Left lung (tissue), 10 donors: ENCODE data around the gene TOPBP1. TPM values are rescaled to one million over a fixed set of nuclear protein-coding genes. Genes with fewer than 3 reads are reported as not detected.

Source experiments
- ATAC-seq: fragments of 200-7000 bp; cut with Tn5 transposase; one replicate; pipeline ENCODE4 v1.9.1; 2020; ENCODE audit warnings: moderate library complexity
- DNase-seq, 4 donors: peaks; one replicate each; pipeline ENCODE4 v3.0.0-alpha.2; 2013 to 2020
- H3K27ac ChIP-seq, 2 donors: fragments of 200-600 bp; sonication (generic) in 1 of 2; one replicate each; pipeline versions ENCODE4 v1.5.0 to v1.8.0; 2020 to 2021
- H3K27me3 ChIP-seq, 2 donors: fragments of 200-600 bp; sonication (generic) in 1 of 2; one replicate each; pipeline versions ENCODE4 v1.5.0 to v1.8.0; 2020 to 2021
- H3K36me3 ChIP-seq, 2 donors: fragments of 200-600 bp; sonication (generic) in 1 of 2; one replicate each; pipeline versions ENCODE4 v1.5.0 to v1.8.0; 2020 to 2021
- H3K4me1 ChIP-seq, 2 donors: fragments of 200-600 bp; one replicate each; pipeline ENCODE4 v1.8.0; 2021
- H3K4me3 ChIP-seq, 2 donors: fragments of 200-600 bp; sonication (generic) in 1 of 2; one replicate each; pipeline versions ENCODE4 v1.5.0 to v1.8.0; 2020 to 2021; ENCODE audit warnings: mild to moderate bottlenecking in 1 of 2
- H3K9me3 ChIP-seq, 2 donors: fragments of 200-600 bp; sonication (generic) in 1 of 2; one replicate each; pipeline versions ENCODE4 v1.5.0 to v1.8.0; 2020 to 2021
- intact Hi-C, 2 donors: fragments of 100-400 bp; cut with DNase I; formaldehyde crosslinking; loops; one replicate each; pipeline versions ENCODE4 v1.11.2 to v1.14.2; 2022
- polyA plus RNA-seq, 6 donors: library from polyadenylated mRNA; unstranded; fragments of 120-200 nt; gene quantifications; one replicate each; pipeline ENCODE4 v1.2.1, GENCODE V29; 2013; ENCODE audit not compliant: insufficient read length in 6 of 6
- total RNA-seq, 2 donors: library from RNA; stranded (reverse); fragmentation: NEBNext Ultra II Directional; extraction: Animal tissue kit (Norgen Biotek cat#: 25700); gene quantifications; one replicate each; pipeline ENCODE4 v1.2.1, GENCODE V29; 2021
- TF ChIP-seq, protein P1 (sequence below), 2 donors: fragments of 200-600 bp; sonication (generic) in 1 of 2; IDR thresholded peaks; one replicate each; pipeline versions ENCODE4 v1.5.0 to v1.8.0; 2021; ENCODE audit warnings: antibody characterized with exemption in 2 of 2
- donor health status: DM: no; HTN: yes; CAD: no.
- donor health status: DM: no; HTN: no; CAD: no.

The TOPBP1 gene
- total and polyA plus RNA-seq, 8 donors: 17.5 to 55.2 (median 44.1) TPM

DNA sequence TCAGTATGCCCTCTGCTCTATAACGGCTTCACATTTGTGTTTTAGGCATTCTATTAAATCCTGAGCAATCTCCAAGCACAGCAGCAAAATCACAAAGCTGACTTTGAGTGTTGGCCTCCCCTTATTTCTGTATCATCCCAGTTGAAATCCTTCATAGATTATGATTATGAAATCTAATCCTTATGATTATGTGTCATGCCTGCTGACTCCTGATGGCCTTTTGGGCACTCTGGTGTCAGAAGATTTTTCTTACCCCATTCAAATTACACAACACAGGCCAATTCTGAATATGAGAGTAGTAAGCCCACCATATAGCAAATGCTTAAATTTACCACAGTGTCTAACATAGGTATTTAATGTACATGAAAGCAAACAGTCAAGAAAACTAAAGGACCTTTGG lies 53.9 kb downstream of the TOPBP1 start:
- Histone ChIP-seq H3K4me3 (no peak overlapping the region), H3K27me3 (no peaks in the 10 kb centered on the region), H3K36me3 (peaks cover 0 to 72% of the 10 kb centered on the region in 2 donors), H3K27ac (no peak overlapping the region), H3K9me3 (no peaks in the 10 kb centered on the region), H3K4me1 (no peaks in the 10 kb centered on the region)
- intact Hi-C loops: no loop called here
- ATAC-seq (no peak), DNase-seq (no peak)
- TF ChIP-seq, protein P1, sequence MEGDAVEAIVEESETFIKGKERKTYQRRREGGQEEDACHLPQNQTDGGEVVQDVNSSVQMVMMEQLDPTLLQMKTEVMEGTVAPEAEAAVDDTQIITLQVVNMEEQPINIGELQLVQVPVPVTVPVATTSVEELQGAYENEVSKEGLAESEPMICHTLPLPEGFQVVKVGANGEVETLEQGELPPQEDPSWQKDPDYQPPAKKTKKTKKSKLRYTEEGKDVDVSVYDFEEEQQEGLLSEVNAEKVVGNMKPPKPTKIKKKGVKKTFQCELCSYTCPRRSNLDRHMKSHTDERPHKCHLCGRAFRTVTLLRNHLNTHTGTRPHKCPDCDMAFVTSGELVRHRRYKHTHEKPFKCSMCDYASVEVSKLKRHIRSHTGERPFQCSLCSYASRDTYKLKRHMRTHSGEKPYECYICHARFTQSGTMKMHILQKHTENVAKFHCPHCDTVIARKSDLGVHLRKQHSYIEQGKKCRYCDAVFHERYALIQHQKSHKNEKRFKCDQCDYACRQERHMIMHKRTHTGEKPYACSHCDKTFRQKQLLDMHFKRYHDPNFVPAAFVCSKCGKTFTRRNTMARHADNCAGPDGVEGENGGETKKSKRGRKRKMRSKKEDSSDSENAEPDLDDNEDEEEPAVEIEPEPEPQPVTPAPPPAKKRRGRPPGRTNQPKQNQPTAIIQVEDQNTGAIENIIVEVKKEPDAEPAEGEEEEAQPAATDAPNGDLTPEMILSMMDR (IDR thresholded peaks at IDR 0.05): no peak

DNA sequence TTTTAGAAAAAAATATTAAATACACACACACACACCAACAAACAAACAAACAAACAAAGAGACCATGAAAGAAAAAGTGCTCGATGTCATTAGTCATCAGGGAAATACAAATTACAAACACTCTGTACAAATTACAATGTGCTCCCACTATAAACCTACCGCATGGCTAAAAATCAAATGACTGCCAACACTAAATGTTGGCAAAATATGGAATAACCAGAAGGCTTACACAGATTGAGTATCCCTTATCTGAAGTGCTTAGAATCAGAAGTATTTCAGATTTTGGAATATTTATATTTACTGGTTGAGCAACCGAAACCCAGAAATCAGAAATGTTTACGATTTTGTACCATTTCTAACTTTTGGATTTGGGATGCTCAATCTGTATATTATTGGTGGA lies 54.8 kb downstream of the TOPBP1 start:
- H3K4me3 ChIP-seq: no peak overlapping the region
- H3K36me3 ChIP-seq: peaks cover 0 to 69% of the 10 kb centered on the region in 2 donors
- no peak for DNase-seq
- no peaks in the 10 kb centered on the region for H3K9me3 ChIP-seq
- no peak overlapping the region for H3K27ac ChIP-seq
- ATAC-seq: no peak
- intact Hi-C loops: no loop called here
- no peaks in the 10 kb centered on the region for H3K4me1 ChIP-seq
- H3K27me3 ChIP-seq: no peaks in the 10 kb centered on the region
- TF ChIP-seq, protein P1 (IDR thresholded peaks at IDR 0.05): no peak

DNA sequence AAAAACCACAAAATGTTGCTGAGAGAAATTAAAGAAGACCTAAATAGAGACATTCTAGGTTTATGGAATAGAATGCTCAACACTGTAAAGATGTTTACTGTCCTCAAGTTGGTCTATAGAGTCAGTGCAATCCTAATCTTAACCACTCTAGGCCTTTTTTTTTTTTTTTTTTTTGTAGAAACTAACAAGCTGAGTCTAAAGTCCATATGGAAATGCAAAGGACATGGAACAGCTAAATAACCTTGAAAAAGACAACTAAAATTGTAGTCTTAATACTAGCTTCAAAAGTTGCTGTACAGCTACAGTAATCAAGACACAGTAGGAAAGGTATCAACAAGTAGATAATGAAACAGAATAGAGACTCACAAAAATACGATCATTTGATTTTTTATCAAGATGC lies 55.4 kb downstream of the TOPBP1 start:
- ATAC-seq (no peak), DNase-seq (no peak)
- Histone ChIP-seq H3K27ac (no peak overlapping the region), H3K36me3 (peaks cover 0 to 66% of the 10 kb centered on the region in 2 donors), H3K4me1 (no peaks in the 10 kb centered on the region), H3K4me3 (no peak overlapping the region), H3K9me3 (no peaks in the 10 kb centered on the region), H3K27me3 (no peaks in the 10 kb centered on the region)
- intact Hi-C loops: no loop called here
- TF ChIP-seq, protein P1 (IDR thresholded peaks at IDR 0.05): no peak

DNA sequence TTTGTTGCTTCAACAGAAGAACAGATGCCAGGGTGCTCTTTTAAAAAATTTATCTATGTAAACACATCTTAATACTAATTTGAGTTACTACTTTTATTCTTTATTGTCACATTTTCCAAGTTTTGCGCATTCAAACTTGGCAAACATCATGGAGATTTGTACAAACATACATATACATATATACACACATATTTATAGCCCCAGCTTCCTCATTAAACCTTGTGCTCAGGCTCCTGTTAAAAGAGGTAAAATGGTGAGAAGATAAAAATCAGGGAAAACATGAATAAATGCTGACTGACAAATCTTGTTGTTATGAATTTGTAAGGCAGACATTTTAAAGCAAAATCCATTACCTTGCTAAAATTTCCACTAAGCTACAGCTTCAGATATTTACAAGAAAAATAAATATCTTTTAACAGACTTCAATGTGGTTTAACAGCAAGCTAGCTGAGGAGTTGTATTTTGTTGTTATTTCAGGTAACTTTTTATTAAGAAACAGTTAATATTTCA lies 61.1 kb downstream of the TOPBP1 start:
- TF ChIP-seq, protein P1 (IDR thresholded peaks at IDR 0.05): no peak
- ATAC-seq: no peak
- intact Hi-C loops: no loop called here
- Histone ChIP-seq H3K27me3 (no peaks in the 10 kb centered on the region), H3K36me3 (peaks cover 0 to 36% of the 10 kb centered on the region in 2 donors), H3K4me1 (no peaks in the 10 kb centered on the region), H3K27ac (no peak overlapping the region), H3K9me3 (no peaks in the 10 kb centered on the region), H3K4me3 (no peak overlapping the region)
- DNase-seq: no peak

DNA sequence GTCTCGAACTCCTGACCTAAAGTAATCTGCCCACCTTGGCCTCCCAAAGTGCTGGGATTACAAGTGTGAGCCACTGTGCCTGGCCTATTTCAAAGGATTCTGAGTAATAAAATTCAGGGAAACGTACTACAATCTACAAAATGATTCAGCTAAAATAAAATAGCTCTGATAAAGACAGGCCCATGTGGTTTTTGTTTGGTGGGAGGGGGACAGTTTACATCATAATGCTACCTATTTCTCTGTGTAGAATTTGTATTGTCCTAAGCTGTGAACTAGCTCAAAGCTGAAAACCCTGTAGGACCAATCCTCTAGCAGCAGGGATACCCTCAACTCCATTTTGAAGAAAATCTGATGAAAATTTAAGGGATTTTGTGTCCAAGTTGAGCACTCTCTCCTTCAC lies 62.5 kb downstream of the TOPBP1 start:
- Histone ChIP-seq H3K9me3 (no peaks in the 10 kb centered on the region), H3K4me3 (no peak overlapping the region), H3K4me1 (no peaks in the 10 kb centered on the region), H3K27me3 (no peaks in the 10 kb centered on the region), H3K36me3 (peaks cover 0 to 32% of the 10 kb centered on the region in 2 donors), H3K27ac (no peak overlapping the region)
- DNase-seq: no peak
- TF ChIP-seq, protein P1 (IDR thresholded peaks at IDR 0.05): no peak
- intact Hi-C loops: no loop called here
- ATAC-seq: no peak
